GM12878 (cell line): ENCODE data around the gene MYPN. TPM values are rescaled to one million over a fixed set of nuclear protein-coding genes. Genes with fewer than 3 reads are reported as not detected.

ENCODE experiments used
- ATAC-seq: fragments of 200-7000 bp; cut with Tn5 transposase; 3 replicates; pipeline ENCODE4 v1.9.1; 2020; ENCODE audit warnings: mild to moderate bottlenecking, moderate library complexity
- BruUV-seq: library from RNA; stranded (reverse); fragments of 400-500 nt; replicated peaks from 2 replicates; lab custom pipeline; 2021; lab: Mats Ljungman, UMichigan
- CTCF ChIA-PET: fragments of 300-600 bp; sonication (Branson Sonifier 250); formaldehyde crosslinking; extraction: SDS; loops from one replicate; lab custom pipeline; 2021; ENCODE audit warnings: inconsistent platforms; lab: Yijun Ruan, JAX
- POLR2A ChIA-PET: fragments of 350-600 bp; formaldehyde crosslinking; extraction: SDS; loops from one replicate; lab custom pipeline; 2021; ENCODE audit warnings: inconsistent platforms; lab: Charles Lee
- RAD21 ChIA-PET: fragments of 300-600 bp; sonication (Branson Sonifier 250); formaldehyde crosslinking; loops from one replicate; lab custom pipeline; 2023; ENCODE audit warnings: antibody characterized with exemption; ENCODE audit not compliant: unreplicated experiment; lab: Charles Lee
- SMC1A ChIA-PET: fragments of 300-600 bp; sonication (Branson Sonifier 250); formaldehyde crosslinking; loops from one replicate; lab custom pipeline; 2023; ENCODE audit not compliant: unreplicated experiment, uncharacterized antibody; lab: Charles Lee
- DNase-seq: peaks from one replicate; pipeline ENCODE4 v3.0.0-alpha.2; 2011; ENCODE audit warnings: low read depth, low spot score
- FAIRE-seq: peaks from 3 replicates; lab custom pipeline; 2011; peaks lifted over from hg19 to GRCh38; lab: Jason Lieb, UNC
- H2AFZ ChIP-seq: 2 replicates; pipeline ENCODE4 v1.6.0; 2011; ENCODE audit warnings: low read depth, low read length, control low read depth; ENCODE audit not compliant: control insufficient read depth
- H3K27ac ChIP-seq: 2 replicates; pipeline ENCODE4 v1.5.1; 2011; ENCODE audit warnings: control low read depth; ENCODE audit not compliant: control insufficient read depth, insufficient read depth
- H3K27me3 ChIP-seq, 2 experiments: replicated peaks in 1 of 2; 2 replicates each; pipeline versions ENCODE4 v1.6.0 to v1.6.1; 2011; ENCODE audit warnings: low read length in 1 of 2; ENCODE audit not compliant: control insufficient read depth in 2 of 2, insufficient read depth in 2 of 2
- H3K36me3 ChIP-seq, 2 experiments: 2 replicates each; pipeline ENCODE4 v1.5.1; 2011; ENCODE audit warnings: low read length in 1 of 2; ENCODE audit not compliant: control insufficient read depth in 2 of 2, insufficient read depth in 2 of 2
- H3K4me1 ChIP-seq: 2 replicates; pipeline ENCODE4 v1.6.1; 2011; ENCODE audit warnings: mild to moderate bottlenecking, low read length, moderate library complexity, mixed read lengths; ENCODE audit not compliant: control insufficient read depth, insufficient read depth
- H3K4me2 ChIP-seq: 2 replicates; pipeline ENCODE4 v1.6.0; 2011; ENCODE audit warnings: control low read depth; ENCODE audit not compliant: control insufficient read depth, insufficient read depth
- H3K4me3 ChIP-seq: fragments of 200-600 bp; sonication (generic); 2 replicates; pipeline ENCODE4 v1.5.1; 2016
- H3K79me2 ChIP-seq: 2 replicates; pipeline ENCODE4 v1.6.0; 2011; ENCODE audit warnings: low read length; ENCODE audit not compliant: control insufficient read depth, insufficient read depth
- H3K9ac ChIP-seq: 2 replicates; pipeline ENCODE4 v1.8.0; 2011; ENCODE audit warnings: low read length, control low read depth, mixed read lengths; ENCODE audit not compliant: control insufficient read depth, insufficient read depth
- H3K9me3 ChIP-seq: replicated peaks from 3 replicates; pipeline ENCODE4 v1.5.1; 2011; ENCODE audit warnings: mild to moderate bottlenecking, low read length; ENCODE audit not compliant: control insufficient read depth, insufficient read depth
- H4K20me1 ChIP-seq: 2 replicates; pipeline ENCODE4 v1.6.0; 2011; ENCODE audit not compliant: control insufficient read depth, insufficient read depth
- BCLAF1 ChIP-seq: fragments of 450-650 bp; IDR thresholded peaks from 2 replicates; pipeline ENCODE4 v1.6.1; 2017; ENCODE audit warnings: antibody characterized with exemption, mild to moderate bottlenecking, moderate library complexity
- BMI1 ChIP-seq: fragments of 450-650 bp; IDR thresholded peaks from 2 replicates; pipeline ENCODE4 v1.6.1; 2016; ENCODE audit warnings: mild to moderate bottlenecking, moderate library complexity, borderline replicate concordance
- EP300 ChIP-seq, 2 experiments: fragments of 150-350 bp in 1 of 2; IDR thresholded peaks; 2 replicates each; pipeline ENCODE4 v1.6.1; 2011 to 2012; ENCODE audit warnings: low read depth in 2 of 2, low read length in 2 of 2, borderline replicate concordance in 1 of 2, improper control_type of control experiment in 1 of 2, inconsistent platforms in 1 of 2; ENCODE audit not compliant: control insufficient read depth in 1 of 2
- ETV6 ChIP-seq, 2 experiments: fragments of 450-650 bp in 1 of 2; IDR thresholded peaks in 1 of 2; conservative IDR thresholded peaks in 1 of 2; 2 replicates each; pipeline ENCODE4 v1.6.1; 2014; ENCODE audit warnings: antibody characterized with exemption in 1 of 2, borderline replicate concordance in 1 of 2, low read depth in 1 of 2, mild to moderate bottlenecking in 1 of 2, moderate library complexity in 1 of 2
- HSF1 ChIP-seq: fragments of 150-350 bp; IDR thresholded peaks from 2 replicates; pipeline ENCODE4 v1.6.1; 2014; ENCODE audit warnings: mild to moderate bottlenecking, low read depth, low read length
- SRF ChIP-seq, 2 experiments: IDR thresholded peaks; 2 replicates each; pipeline ENCODE4 v1.6.1; 2011; ENCODE audit warnings: low read depth in 2 of 2, low read length in 2 of 2, mild to moderate bottlenecking in 1 of 2, moderate library complexity in 1 of 2
- ZBTB11 ChIP-seq: fragments of 450-650 bp; formaldehyde crosslinking; IDR thresholded peaks from 2 replicates; pipeline ENCODE4 v1.5.0; 2022; ENCODE audit warnings: mild to moderate bottlenecking, missing genetic modification characterization
- ZSCAN29 ChIP-seq: fragments of 450-650 bp; IDR thresholded peaks from 2 replicates; pipeline ENCODE4 v1.6.1; 2017; ENCODE audit warnings: mild to moderate bottlenecking, moderate library complexity
- WGBS: methylation state at CpG from one replicate; pipeline ENCODE4 v1.1.6; 2016; ENCODE audit warnings: low lambda C conversion rate; ENCODE audit not compliant: insufficient replicate concordance, insufficient coverage; ENCODE audit errors: missing lambda C conversion rate; 5-methylcytosine and 5-hydroxymethylcytosine counted together
- in situ Hi-C: fragments of 300-500 bp; cut with MboI; formaldehyde crosslinking; loops from 9 replicates; pipeline ENCODE4 v1.14.3; 2018; ENCODE audit warnings: mixed read lengths
- intact Hi-C: fragments of 100-400 bp; cut with micrococcal nuclease; formaldehyde crosslinking; loops from one replicate; pipeline ENCODE4 v1.14.2; 2022; ENCODE audit not compliant: unreplicated experiment
- polyA plus RNA-seq, 11 experiments: library from polyadenylated mRNA; depleted of rRNA in 4 of 11; unstranded in 6 of 11; stranded (reverse) in 5 of 11; fragments of >200 nt; fragmentation: Nextera tagmentation in 4 of 11; fragmentation: Illumina TruSeq in 1 of 11; extraction: Ambion mirVana in 4 of 11; extraction: Trizol in 1 of 11; gene quantifications; 1 replicate in 1 of 11; 2 replicates in 10 of 11; pipeline versions ENCODE4 v1.2.1 to v1.2.3, GENCODE V29; 2011 to 2016; ENCODE audit warnings: inconsistent platforms in 2 of 11, missing spikeins in 2 of 11, low read depth in 1 of 11
- total RNA-seq, 4 experiments: library from RNA; depleted of rRNA in 3 of 4; stranded (reverse); fragments of >200 nt in 3 of 4; fragmentation: Illumina TruSeq in 1 of 4; extraction: Trizol in 1 of 4; gene quantifications; 2 replicates each; pipeline versions ENCODE4 v1.2.1 to v1.2.3, GENCODE V29; 2013 to 2021

MYPN gene
- total and polyA plus RNA-seq, 10 of the 15 experiments (the other 5 are each of a cell fraction or from before 2014, with no cell fraction given) = 0.01 to 0.02 TPM; not detected in 8

- TF ChIP-seq BCLAF1 (no peak), BMI1 (no peak), SRF (IDR thresholded peaks at IDR 0.05; ENCODE audit: low read depth in 2 of 2, low read length in 2 of 2) (no peak), EP300 (IDR thresholded peaks at IDR 0.05; ENCODE audit: borderline replicate concordance in 1 of 2, control insufficient read depth in 1 of 2, low read depth in 2 of 2, low read length in 2 of 2) (no peak), ZSCAN29 (no peak), HSF1 (no peak)
Measured at GRCh38 chr10:68179016-68179415, 69.7 kb downstream of the MYPN start (continued).

GRCh38 chr10:68180490-68180889 lies 71.2 kb downstream of the MYPN start:
- Histone ChIP-seq H3K27ac (no peak overlapping the region), H3K27me3 (no peaks in the 10 kb centered on the region), H3K4me3 (no peak overlapping the region), H3K79me2 (no peaks in the 10 kb centered on the region), H3K4me1 (no peaks in the 10 kb centered on the region), H3K4me2 (no peak overlapping the region), H3K9me3 (no peaks in the 10 kb centered on the region), H3K36me3 (no peaks in the 10 kb centered on the region), H3K9ac (no peak overlapping the region), H2AFZ (no peak overlapping the region), H4K20me1 (no peaks in the 10 kb centered on the region)
- POLR2A ChIA-PET = no interaction called here
- WGBS = 99% methylated on average over 3 of the region's 3 CpGs
- RAD21 ChIA-PET = no interaction called here
- TF ChIP-seq ZBTB11 (CRISPR knock-in tag) = no peak
- TF ChIP-seq ETV6 (conservative IDR thresholded peaks at IDR 0.05 in 1 of 2, IDR thresholded peaks at IDR 0.05 in 1 of 2; ENCODE audit: borderline replicate concordance in 1 of 2, low read depth in 1 of 2) = no peak
- SMC1A ChIA-PET = interaction anchor here (1.0 to 4.7 kb wide), 3 partner anchors 22 to 392 kb away, joined by 3 to 19 read pairs (median 3); no protein-coding TSS in a partner anchor
- ATAC-seq (no peak), FAIRE-seq (no peak), DNase-seq (no peak)
- in situ Hi-C loops (no loop called here), intact Hi-C loops (no loop called here)
- CTCF ChIA-PET = interaction anchor here (0.8 to 1.1 kb wide), 2 partner anchors 23 to 24 kb away, joined by 3 to 5 read pairs; no protein-coding TSS in a partner anchor
- no TSS peak for BruUV-seq
